IPS-NIHi11 (cell line): ENCODE data around the gene UBE2J1.
"Not testable (repeated sequence)": the region's sequence is repeated elsewhere in the genome, so short reads cannot be mapped to it uniquely, and the experiment has no call there.

Experiments
- DNase-seq: peaks from one replicate; pipeline ENCODE4 v3.0.0; 2012; ENCODE audit warnings: mixed read lengths, low spot score

Gene UBE2J1, protein sequence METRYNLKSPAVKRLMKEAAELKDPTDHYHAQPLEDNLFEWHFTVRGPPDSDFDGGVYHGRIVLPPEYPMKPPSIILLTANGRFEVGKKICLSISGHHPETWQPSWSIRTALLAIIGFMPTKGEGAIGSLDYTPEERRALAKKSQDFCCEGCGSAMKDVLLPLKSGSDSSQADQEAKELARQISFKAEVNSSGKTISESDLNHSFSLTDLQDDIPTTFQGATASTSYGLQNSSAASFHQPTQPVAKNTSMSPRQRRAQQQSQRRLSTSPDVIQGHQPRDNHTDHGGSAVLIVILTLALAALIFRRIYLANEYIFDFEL

DNA sequence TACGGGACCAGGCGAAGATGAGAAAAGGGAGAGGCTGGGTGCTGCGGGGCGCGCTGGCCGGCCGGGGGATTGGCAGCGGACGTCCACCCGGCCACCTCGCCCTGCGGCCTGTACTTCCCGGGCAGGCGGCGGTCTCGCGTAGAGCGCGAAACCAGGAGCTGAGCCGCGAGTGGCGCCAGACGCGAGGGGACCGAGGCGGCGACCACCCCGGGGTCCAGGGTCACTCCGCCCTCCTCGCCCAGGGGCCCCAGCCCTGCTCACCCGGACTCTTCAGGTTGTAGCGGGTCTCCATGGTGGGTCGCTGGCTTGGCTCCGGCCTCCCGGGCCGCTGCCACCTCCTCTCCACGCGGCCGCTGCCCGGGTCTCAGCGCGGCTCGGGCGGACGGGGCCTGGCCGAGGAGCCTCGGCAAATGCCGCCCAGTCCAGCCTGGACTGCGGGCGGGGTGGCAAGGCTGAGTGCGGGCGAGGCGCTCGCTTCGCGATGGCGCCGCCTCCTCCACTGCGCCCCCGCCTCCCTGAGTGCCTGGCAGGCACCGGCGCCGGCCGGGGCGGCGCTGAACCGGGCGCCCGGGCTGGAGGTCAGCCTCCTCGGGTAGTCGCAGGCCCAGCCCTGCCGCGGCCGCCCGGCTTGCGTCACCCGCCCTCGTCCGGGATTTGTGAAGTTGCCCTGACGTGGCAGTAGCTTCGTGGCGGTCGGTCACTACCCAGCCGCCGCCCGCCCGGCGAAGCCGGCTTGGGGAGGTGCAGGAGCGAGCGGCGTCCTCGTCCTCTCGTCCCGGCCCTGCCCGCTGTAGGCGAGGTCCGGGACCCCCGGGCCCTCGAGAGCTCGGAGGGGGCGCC lies at the start of gene UBE2J1:
Gene UBE2J1, minus strand, starts transcription at position 445 of the 840 bp plus-strand sequence. Its CDS starts 153 bp downstream, at position 292.
- peak; percentile 90 for DNase-seq

DNA sequence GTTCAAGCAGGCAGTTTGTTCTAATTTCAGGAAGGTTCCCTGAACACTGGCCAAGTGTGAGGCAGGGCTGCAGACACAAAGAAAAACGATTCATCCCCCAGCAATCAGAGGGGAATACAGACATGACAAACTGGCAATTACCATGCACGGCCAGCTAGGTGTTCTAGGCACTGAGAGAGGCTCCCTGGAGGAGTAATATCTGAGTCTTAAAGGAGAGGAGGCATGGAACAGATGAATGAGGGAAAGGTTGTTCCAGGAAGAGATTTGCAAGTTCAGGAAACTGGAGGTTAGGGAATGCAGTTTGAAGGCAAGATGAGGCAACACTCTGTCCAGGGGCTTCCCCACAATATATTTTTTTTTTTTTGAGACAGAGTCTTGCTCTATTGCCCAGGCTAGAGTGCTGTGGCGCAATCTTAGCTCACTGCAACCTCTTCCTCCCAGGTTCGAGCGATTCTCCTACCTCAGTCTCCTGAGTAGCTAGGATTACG lies 48.4 kb upstream of the UBE2J1 start:
- DNase-seq = no peak

DNA sequence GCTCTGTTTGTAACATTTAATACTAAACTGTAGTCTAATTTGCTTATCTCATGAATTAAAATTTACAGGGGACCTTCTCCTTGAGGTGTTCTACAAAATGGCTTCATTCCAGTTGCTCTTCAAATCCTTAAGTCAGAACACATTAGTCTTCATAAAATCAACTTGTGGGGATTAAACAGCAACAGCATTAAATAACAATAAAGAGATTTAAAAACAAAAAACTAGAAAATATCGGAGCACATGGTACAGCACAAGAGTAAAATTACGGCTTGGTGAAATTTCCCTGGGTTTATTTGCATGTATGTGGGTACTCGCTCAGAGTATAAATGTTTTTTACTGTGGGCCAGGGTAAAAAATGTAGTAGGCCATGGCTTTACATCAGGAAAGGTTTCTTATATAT lies 47.5 kb upstream of the UBE2J1 start:
- no peak for DNase-seq

DNA sequence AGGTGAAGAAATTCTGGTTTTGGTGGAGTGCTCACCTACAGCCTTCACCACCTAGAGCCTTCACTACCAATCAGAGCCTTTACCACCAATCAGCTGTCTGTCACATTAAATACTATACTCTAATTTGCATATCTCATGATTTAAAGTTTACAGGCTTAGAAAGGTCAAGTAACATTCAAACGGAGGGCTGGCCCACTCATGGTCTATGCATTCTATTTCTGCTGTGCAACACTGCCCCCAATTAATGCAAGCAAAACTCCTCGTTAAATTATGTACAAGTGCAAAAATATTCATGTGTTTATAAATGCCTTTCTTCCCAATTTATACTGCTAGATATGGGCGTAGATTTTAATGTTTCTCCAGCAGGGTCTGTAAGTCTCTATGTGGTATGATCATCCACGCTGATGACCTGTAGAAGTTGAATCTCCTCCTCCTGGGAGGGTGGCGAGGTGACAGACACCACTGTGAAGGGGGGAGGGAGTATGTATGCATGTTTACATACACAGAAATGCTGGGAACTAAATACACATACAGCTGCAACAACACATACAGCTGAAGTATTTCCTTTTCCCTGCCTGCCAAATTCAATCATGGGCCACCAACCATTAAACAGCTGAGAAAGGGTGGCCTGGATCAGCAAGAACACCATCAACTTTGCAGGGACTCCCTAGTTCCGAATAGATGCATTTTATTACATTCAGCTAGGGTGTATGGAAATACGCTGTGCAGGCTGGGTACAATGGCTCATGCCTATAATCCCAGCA lies 46.4 kb upstream of the UBE2J1 start:
- DNase-seq = no peak

DNA sequence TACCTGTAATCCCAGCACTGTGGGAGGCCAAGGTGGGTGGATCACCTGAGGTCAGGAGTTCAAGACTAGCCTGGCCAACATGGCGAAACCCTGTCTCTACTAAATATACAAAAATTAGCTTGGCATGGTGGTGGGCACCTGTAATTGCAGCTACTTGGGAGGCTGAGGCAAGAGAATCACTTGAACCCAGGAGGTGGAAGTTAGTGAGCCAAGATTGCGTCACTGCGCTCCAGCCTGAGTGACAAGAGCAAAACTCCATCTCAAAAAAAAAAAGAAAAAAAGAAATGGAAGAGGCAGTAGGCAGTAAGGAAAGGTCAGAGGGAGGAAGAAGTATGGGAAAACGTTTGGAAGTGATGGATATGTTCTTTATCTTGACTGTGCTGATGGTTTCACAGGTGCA lies 45.4 kb upstream of the UBE2J1 start:
- not testable (repeated sequence) for DNase-seq

DNA sequence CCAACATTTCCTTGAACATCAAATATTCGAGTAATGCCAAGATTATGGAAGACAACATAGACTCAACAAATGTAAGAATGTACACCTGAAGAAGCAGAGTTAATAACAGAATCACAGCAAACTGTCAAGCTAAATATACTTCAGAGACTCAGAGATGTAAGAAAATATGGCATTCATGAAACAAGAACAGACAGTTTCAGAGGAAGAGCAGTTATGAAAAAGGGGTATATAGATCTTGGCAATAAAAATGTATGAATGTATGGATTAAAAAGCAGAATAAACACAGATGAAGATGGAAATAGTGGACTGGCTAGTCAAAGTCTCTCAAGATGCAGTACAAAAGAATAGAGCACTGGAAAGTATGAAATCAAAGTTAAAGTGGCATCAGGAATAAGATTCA lies 41.1 kb upstream of the UBE2J1 start:
- no peak for DNase-seq

DNA sequence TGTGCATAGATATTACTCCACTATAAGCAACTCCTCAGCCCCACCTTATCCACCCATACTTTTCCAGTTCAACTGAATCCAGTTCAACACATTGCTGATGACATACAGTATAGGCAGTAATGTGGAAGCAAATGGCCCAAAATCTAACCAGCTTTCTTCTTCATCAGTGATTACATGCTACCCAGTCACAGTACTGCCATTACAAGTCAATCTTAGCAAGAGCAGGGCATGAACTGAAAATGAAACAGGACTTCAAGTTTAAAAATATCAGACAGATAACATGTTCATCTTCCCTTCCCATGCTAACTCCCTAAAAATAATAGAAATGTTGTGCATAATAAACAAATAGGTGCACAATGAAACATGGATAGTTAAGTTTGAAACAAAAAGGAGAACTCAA lies 40.3 kb upstream of the UBE2J1 start:
- DNase-seq = no peak

DNA sequence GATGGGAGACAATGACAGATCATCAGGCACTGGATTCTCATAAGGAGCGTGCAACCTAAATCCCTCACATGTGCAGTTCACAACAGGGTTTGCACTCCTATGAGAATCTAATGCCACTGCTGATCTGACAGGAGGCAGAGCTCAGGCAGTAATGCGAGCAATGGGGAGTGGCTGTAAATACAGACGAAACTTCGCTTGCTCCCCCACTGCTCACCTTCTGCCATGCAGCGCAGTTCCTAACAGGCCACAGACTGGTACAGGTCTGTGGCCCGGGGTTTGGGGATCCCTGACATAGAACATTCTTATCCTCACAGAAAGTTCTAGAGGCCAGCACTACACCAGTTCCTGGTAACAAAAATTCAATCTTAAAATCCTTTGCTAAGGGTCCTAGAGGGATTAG lies 36.3 kb upstream of the UBE2J1 start:
- no peak for DNase-seq

DNA sequence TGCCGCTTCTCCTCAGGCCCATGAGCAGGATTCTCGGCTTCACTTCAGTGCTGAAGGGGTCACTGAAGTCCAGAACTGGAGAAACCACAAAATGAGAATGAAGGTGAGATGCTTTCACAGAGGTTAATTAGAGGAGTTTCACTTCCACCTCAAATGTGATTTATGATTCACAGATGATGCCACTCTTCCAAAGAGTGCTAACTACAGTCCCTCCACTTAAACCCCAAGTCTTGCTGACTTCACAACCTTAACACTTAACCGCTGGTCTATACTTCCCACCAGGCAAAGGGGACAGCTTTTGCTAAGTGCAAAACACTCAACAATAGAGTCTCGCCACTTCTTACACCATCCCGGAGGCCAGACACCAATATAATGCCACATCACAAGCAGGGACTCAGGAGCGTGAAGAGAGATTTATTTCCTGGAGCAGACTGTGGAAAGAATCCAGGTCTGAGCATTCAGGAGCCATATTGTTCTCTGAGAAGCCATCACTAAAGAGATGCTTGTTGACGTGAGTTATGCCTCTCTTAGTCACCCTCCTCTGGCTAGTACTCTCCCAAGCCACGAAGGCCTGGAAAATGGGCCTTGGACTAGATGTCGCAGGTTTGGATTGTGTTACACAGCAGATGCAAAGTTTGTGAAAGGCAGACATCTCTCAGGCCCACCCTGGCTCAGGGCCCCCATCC lies 35.1 kb upstream of the UBE2J1 start:
- no peak for DNase-seq

DNA sequence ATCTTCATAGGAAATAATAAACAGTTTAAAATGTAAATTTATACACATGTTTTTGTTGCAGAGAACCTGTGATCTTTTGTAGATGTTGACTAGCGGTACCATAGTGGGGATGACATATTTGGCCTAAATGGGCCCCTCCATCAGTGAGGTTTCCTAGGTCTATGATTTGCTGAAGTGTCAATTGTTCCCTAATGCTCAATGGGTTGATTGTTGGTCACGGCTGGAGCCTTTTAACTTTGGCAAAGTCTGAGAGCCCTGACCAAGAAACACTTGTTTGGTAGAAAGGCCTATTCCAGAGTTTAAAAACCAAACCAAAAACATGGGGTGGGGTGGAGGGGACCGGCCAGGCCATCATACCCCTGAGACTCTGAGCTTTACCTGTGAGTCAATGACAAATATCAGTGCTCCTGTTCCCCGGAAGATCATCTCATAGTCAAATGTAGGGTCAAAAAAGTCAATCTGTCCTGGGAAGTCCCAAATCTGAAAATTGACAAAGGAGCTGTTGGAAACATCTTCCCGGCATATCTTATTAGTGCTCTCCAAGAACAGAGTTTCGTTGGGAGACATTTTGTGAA lies 34.5 kb upstream of the UBE2J1 start:
- no peak for DNase-seq

DNA sequence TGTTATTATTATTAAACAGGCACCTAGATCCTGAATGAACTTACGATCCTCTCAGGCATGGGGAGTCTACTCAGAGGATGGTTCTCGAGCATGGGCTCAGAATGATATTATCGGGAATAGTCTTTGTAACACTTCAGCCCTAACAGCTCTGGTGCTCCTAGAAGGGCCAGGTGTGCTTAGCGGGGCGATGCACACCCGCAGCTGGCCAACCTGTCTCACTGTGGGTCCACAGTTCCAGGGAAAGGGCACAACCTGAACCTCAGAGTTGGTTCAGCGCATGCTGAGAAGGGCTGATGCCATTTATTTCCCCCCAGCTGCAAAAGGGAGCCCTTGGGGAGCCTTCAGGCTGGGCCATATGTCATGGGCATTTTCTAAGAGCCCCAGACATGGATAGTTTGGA lies 33.3 kb upstream of the UBE2J1 start:
- DNase-seq = no peak

DNA sequence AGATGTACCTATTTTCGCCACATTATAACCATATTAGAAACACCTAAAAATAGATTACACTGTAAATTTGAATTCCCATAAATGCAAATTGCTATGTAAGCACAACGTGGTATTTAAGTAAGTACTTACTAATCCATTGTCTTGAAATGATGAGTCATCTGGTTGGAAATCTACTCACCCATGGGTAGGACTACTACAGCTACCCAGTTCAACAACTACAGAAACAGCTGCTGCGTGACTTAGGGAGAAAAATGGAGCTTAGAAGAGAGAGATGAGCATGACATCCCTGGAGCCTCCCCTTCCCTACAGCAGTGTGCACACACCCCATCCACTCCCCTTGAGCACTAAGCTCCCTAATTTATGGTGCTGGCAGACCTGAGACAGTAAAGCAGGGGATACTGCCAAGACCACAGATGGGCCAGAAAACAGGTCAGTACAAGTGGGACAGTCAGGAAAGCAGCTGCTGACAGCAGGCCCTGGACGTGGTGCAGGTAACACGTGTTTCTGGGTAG lies 32.7 kb upstream of the UBE2J1 start:
- DNase-seq = no peak

DNA sequence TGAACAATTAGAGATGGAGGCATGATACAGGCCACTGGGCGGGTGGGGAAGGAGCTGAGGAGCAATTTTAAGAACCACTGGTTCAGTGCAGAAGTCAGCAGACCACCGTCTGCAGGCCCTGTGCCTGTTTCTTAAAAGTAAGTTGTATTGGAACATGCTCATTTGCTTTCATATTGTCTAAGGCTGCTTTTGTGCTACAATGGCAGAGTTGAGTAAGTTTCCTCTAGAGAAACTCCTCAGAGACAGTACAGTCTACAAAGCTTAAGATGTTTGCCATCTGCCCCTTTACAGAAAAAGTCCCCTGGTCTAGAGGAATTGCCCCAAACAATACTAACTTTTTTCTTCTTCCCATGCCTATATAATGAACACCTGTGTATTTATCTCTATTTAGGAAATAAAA lies 28.5 kb upstream of the UBE2J1 start:
- DNase-seq = no peak

DNA sequence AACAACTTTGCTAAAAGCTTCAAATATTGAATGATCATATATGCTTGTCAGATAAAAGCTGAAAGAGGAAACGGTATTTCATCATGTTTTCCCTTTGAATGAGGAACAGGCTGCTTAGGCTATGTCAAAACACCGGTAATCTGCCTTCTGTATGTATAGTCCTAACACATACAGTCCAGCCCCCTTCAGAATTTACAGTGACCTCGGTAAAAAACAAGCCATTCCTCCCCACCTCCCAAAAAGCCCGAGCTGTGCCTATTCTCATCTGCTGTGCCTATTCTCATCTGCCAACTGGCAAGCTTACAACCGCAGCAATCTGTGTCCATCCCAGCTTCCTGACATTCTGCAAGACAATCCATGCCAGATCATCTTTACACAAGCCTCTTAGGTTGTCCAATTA lies 26.8 kb upstream of the UBE2J1 start:
- no peak for DNase-seq

DNA sequence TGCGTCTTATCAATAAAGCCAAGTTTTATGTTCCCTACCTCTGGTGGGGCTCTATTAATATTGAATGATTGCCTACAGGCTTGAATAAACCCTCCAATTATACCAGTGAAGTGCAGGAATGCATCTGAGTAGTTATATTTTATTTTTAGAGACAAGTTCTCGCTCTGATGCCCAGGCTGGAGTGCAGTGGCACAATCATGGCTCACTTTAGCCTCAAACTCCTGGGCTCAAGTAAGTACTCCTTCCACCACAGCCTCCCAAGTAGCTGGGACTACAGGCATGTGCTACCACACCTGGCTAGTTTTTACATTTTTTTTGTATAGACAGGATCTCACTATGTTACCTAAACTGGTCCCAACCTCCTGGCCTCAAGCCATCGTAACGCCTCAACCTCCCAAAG lies 26.1 kb upstream of the UBE2J1 start:
- no peak for DNase-seq

DNA sequence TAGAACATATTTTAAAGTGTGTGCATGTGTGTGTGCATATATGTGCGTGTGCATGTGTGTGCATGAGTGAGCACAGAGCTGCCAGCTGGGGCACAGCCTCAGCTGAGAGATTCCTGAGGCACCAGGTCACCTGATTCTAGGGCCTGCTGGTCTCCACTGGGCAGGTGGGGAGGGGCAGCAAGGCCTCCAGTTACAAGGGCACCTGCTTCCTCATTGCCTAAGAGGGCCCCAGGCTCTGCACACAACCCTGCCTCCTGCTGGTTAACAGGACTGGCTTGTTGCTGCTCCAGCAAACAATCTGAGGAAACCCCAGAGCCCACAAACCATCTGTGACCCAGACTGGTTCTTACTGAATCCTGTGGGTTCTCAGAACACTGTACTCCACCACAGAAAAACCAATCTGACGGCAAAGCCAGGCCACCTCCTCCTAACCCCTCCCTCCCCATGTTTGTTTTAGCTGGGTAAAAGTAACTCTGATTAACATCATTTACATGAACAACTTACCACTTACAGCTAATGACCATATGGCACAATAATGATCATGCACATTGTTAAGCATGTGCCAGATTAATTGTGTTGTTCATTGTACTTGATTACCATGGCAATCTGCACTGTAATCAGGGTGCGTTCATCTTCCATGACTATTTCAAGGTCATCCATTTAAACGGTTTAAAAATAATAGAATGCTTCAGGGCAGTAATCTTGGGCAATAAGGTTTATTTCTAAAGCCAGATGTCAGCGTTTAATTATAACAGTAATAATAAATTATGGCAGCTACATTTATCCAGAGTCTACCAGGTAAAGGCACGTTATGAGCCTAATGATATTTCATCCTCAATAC lies 23.1 kb upstream of the UBE2J1 start:
- peak; percentile 86 for DNase-seq

DNA sequence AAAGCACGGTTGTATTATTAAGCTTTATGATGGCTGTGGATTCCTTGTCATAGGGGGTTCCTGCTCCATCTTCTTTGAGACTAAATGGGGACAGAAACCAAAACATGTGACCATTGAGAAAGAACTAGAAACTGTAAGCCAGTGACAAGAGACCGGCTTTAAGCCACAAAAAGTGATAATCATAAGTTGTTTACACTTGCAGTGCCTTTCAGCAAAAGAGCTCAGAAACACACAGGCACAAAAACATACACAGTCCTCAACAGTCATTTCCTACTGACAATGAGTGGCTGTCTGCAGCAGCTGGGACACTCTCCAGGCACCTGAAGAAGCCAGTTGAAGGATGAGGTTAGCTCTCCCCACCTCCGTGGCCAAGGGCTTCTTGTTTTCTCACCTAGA lies 20.0 kb upstream of the UBE2J1 start:
- no peak for DNase-seq

DNA sequence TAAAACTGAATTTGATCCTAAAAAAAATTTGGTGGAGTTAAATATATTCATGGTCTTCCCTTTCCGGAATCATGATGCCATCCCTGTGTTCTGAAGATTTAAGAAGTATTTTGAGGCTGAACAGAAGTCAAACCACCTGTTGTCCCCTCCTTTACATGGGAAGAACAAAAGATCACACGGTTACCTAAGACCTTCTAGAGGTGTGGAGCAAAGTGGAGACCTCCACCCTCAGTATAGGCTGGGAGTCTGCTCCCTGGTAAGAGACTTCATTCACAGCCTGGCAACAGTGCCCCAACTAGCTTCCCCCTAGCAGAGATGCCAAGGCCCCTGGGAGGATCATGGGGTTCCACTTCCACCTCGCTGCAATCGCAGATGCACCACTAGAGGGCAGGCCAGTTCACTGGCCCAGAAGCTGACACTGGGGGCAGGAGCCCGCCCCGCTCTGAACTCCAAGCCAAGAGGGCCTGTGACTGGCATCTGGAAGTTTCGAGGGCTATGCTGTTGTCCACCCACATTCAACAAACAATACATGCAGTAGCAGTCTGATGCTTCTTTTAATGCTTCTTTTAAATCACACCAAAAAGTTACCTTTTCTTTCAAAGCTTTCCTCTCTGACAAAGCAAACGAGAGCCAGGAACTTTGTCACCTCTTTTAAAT lies 19.5 kb upstream of the UBE2J1 start:
- peak; percentile 81 for DNase-seq

DNA sequence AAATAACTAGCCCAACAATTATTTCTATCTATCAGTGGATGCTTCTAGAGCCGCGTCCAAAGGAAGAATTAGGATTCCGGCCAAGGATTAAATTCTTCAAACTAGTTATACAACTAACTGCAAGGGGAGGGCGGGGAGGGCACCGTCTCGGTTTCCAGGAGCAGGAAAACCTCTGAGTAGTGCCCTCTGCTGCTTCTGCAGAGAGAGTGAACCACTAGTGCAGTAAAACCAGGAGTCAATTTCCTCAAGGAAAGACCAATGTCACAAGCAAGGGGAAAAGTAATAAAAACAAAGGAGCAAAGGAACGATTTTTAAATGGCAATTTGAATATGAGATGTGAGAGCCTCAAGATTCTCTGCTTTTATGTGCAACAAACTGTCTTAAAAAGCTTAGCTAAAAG lies 16.5 kb upstream of the UBE2J1 start:
- DNase-seq = peak; percentile 53

DNA sequence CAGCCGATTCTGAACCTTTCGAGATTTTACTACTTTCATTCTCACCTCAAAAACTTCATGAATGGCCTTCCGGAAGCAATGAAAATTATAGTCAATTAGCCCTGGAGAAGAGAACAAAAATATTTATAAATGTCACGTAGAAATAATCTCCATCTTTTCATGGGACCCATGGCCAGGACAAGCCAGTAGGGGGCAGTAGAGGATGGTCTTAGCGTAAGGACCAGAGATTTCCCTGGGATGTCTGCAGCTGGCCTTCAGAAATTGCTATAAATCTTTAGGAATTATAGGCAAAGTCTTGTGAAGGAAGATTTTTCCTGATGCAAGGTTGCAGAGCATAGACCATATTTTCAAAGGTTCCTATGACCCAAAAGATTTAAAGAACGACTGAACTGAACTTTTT lies 15.6 kb upstream of the UBE2J1 start:
- peak; percentile 66 for DNase-seq
